ENCODE data around the gene SMLR1.
"Not testable (repeated sequence)": the region's sequence is repeated elsewhere in the genome, so short reads cannot be mapped to it uniquely, and the experiment has no call there.

Gene SMLR1

DNA sequence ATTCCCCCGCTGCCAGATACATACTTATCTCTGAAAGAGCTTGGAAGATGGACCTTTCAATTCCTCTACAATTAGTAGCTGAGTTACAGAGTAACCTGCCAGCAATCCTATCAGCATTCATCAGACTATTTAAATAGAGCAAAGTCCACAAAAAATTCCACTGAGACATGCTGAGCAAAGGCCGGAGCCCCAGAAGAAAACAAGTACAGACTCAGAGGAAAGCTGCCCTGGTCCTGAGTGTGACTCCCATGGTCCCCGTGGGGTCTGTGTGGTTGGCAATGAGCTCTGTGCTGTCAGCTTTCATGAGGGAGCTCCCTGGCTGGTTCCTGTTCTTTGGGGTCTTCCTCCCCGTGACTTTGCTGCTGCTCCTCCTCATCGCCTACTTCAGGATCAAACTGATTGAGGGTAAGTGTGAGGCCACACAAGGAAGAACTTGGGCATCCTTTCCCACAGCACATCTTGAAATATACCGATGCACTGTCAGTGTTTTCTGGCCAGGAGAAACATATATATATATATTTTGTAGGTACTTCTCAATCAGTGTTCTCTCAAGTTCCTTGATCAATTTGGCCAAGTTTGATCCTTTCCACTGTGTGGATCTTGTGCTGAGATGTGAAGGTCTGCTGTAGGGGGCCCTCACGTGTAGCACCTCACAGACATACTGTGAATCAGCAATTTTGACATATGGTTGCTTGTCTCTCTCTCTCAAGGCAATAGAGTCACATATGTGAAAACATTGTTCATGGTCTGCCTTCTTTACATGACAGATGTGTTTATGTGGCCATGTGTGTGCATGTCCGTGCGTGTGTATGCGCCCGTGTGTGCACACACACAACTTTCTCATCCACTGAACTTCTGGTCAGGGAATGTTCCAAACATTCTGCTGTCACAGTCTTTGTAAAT is at the start of gene SMLR1:
Gene SMLR1 (plus strand): TSS at position 160 of the 903 bp plus-strand sequence. CDS start 8 bp downstream, at position 168.
- no peak for DNase-seq

GRCh38 chr6:130778946-130779657 is 48.1 kb upstream of the SMLR1 start:
- DNase-seq: peak; percentile 67

DNA sequence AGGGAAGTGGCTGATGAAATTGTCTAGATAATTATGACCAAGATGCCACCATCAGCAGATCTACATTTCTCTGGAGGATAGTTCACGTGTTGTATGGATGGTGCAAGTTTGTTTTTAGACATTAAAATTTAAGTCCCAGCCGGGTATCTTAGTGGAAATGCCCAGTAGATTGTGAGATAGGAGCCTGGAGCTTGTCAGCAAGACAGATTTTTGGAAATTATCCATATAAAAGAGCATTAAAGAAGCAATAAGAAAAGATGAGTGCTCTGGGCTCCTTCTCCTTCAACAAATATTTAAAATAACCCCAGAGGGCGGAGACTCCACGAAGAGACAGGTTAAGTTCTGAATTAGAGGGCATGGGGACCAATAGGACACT is 47.6 kb upstream of the SMLR1 start:
- DNase-seq: no peak

DNA sequence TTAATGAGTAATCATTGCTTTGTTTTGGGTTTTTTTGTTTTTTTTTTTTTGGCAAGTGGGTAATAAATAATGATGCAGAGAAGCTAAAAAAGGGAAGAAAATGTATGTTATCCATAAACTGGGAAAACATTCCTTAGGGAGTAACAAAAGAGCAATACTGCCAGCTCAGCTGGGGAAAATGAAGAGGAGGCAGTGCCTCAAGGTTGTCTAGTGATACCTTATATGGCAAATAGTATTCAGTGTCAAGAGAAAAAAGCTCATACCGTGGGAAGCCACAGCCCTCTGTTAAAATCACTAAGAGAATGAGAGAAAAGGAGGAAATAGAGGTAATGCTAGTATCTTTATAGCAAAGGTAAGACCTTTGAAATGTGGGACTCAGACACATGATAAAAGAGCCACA is 47.1 kb upstream of the SMLR1 start:
- no peak for DNase-seq

DNA sequence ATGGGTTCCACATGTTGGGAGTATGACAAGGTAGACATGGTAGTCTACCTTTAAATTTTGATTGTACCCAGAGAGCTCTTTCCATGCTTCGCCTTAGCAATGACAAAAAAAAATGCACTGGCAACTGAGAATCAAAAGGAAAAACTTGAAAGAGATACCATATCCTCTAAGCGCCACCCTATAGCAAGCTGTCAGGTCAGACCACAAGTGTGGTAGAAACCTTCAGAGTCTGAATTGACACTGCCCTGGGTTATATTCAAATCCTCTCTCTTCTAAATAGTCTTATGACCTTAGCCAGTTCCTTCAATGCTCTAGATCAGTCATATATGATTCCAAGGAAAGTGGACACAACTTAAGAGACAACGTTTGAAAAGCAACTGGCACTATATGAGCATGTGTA is 45.6 kb upstream of the SMLR1 start:
- DNase-seq: no peak

DNA sequence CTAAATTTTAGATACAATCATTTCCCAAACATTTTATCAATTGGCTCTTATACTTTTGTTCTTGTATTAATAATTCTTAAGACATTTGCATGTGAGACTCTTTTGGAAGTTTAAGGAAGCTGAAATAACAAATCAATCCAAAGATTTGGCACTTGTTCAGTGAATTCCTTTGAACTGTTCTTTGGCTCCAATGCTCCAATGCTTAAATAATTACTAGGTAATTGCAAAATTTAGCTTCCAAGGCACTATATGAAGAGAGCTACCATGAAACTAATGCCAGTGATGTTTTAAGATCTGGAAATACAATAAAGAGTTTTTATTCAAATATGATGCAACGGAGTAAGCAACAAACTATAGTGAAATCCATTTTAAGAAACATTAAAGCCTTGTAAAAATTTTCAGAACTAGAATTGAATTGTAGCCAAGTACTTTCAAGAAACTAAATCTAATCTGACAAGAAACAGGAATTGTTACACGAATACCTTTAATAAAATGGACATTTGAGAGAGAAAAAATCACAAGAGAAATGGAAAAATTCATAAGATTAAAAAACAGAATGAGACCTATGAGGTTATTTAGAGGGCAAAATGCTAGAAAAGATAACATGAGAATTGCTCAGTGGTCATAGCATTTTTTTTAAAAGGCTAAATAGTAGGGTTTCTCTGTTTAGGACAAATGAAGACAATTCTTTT is 43.6 kb upstream of the SMLR1 start:
- no peak for DNase-seq

- no peak for DNase-seq
Observed at GRCh38 chr6:130787726-130788500, 39.3 kb upstream of the SMLR1 start.

- DNase-seq: no peak
Observed at GRCh38 chr6:130788954-130789353, 38.3 kb upstream of the SMLR1 start.

DNA sequence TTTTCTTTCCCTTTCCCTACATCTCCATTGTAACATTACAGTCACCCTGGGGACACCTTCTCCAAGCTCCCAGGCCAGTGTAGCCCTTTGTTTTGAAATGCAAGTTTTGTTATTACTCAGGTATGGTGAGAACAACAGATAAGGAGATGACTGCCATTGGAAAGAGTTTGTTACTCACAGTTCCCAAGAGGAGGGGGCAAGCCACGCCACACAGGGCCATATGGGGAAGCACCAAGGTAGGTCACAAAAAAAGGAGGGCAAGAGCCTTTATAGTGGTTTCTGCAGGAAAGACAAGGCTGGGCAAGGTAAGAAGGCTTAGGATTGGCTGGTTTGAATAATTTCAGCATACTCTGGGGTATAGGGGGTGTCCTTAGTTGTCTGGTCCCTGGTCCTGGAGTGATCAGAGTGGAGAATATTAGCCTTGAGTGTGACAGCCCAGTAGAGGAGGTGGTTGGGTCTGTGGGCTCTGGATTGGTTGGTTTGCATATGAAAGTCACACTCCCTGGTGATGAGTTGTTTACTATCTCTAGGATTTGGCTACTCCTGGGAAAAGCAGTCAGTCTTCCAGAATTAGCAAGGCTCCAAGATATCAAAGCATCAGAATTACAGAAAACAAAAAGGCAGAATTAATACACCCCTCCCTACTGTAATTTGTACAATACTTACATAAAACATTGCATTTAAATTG is 33.1 kb upstream of the SMLR1 start:
- no peak for DNase-seq

DNA sequence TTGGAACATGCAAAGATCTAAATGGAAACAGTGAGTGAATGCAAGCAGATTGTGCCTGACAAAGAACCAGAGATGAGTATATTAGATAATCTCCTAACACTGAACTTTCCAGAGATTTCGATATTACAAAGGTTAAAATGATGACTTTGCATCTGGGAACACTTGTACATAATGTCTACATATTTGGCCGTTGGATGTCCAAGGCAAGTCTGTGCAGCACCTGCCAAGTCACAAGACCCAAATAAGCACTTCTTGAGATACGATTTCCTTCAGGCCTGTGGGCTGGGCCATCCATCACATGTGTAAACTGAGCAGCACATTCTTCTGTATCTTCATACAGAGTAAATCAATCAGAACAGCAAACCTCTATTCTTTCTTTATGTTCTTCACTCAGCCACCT is 32.5 kb upstream of the SMLR1 start:
- DNase-seq: no peak

DNA sequence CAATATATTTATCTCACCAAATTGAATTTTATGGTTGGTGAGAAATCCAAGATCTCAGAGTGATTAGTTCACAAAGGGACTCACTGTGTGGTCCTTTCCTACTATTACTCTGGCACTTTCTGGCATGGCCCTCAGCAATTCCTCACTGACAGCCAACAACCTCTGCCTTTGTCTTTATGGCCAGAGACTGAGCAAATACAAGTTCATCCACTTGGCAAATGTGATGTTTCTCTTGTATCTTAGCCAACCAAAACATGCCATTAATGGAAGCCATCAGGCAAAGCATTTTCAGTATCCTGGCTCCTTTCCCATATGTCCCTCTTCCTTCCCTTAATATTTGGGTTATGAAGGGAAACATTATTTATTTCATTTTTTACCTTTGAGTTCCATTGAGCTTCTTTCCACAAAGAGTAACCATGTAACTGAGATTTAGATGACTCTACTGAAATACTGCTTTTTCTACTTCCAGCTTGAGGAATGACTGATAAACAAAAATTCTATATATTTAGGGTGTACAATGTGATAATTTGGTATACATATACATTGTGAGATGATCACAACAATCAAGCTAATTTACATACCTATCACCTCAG is 30.8 kb upstream of the SMLR1 start:
- DNase-seq: no peak

GRCh38 chr6:130797061-130797460 is 30.1 kb upstream of the SMLR1 start:
- DNase-seq: no peak

- not testable (repeated sequence) for DNase-seq
Observed at GRCh38 chr6:130801368-130801767, 25.8 kb upstream of the SMLR1 start.

GRCh38 chr6:130810307-130811030 is 16.7 kb upstream of the SMLR1 start:
- DNase-seq: no peak

DNA sequence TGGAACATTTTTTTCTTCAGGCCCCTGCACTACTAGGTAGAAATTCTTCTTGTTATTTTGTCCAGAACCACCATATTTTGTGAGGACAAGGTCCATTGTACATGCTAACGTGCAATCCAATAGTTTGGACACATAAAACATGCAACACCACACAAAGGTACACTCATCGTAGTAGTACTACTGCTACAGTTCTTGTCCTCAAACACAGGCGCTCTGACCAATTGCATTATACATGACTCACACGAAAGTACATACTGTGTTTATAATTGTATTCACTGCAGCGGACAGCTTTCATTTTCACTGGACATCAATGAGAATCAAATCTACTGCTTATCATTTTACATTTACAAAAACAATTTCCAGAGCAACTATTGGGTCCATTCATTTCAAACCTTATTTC is 15.3 kb upstream of the SMLR1 start:
- DNase-seq: no peak

GRCh38 chr6:130814506-130814905 is 12.7 kb upstream of the SMLR1 start:
- DNase-seq: no peak

- DNase-seq: no peak
Observed at GRCh38 chr6:130815200-130816071, 11.8 kb upstream of the SMLR1 start.

GRCh38 chr6:130822736-130823135 is 4.5 kb upstream of the SMLR1 start:
- no peak for DNase-seq

- DNase-seq: no peak
Observed at GRCh38 chr6:130824978-130825694, 2.1 kb upstream of the SMLR1 start.
